HG03045 (cell line): ENCODE measurements around the gene CIAO3.
A peak's percentile ranks its signal among the peaks of the same experiment; 100 is the strongest.

ENCODE experiments used
- ATAC-seq: cut with Tn5 transposase; IDR thresholded peaks from one replicate; pipeline ENCODE4 v1.9.1; 2021; ENCODE audit warnings: mild to moderate bottlenecking, moderate library complexity; ENCODE audit not compliant: unreplicated experiment

Gene CIAO3

GRCh38 chr16:740764-741505 lies at the start of gene CIAO3:
Gene CIAO3, minus strand, starts transcription at chr16:740997. Its CDS starts 12 bp downstream, at chr16:740985.
- ATAC-seq, result peak; percentile 68

DNA sequence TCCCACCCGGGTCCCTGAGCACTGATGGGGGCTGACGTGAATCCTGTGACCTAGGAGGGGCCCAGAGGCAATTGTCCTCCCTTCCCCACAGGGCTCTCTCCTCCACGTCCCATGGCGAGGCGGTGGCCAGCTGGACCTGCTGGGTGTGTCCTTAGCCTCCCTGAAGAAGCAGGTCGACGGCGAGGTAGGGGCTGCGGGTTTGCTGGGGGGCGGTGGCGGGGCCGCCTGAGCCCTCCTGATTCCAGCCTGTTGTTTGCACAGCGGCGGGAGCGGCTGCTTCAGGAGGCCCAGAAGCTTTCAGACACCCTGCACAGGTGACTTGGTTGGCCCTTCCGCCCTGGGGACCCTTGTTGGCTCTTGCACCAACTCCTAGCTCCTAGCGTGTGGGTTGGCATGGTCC lies 49.3 kb upstream of the CIAO3 start:
- ATAC-seq, result no peak

GRCh38 chr16:789191-789850 lies 48.5 kb upstream of the CIAO3 start:
- ATAC-seq, result no peak

DNA sequence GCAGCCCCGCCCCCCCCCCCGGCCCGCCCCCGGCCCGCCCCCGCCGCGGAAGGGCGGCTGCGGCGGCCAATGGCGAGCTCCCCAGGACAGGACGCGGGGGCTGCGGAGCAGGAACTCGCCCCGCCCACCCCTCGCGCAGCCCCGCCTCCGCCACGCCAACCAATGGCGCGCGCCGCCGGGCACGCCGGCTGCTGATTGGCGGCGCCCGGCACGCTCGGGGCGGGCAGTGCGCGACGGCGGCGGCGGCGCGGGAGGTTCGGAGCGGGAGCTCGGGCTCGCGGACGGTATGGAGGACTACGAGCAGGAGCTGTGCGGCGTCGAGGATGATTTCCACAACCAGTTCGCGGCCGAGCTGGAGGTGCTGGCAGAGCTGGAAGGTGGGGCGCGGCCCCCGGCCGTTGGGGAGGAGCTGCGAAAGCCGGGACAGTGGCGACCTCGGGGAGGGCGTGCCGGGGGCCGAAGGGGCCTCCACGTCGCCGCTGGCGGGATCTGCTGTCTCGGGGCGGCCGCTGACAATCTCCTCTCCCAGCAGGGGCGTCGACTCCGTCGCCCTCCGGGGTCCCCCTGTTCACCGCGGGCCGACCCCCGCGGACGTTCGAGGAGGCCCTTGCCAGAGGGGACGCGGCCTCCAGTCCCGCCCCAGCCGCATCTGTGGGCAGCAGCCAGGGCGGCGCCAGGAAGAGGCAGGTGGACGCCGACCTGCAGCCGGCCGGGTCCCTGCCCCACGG lies 47.8 kb upstream of the CIAO3 start, which contains the start of gene CHTF18:
Gene CHTF18 (plus strand): TSS at position 222 of the 728 bp plus-strand sequence. CDS start 65 bp downstream, at position 287.
- ATAC-seq, result peak; percentile 66

DNA sequence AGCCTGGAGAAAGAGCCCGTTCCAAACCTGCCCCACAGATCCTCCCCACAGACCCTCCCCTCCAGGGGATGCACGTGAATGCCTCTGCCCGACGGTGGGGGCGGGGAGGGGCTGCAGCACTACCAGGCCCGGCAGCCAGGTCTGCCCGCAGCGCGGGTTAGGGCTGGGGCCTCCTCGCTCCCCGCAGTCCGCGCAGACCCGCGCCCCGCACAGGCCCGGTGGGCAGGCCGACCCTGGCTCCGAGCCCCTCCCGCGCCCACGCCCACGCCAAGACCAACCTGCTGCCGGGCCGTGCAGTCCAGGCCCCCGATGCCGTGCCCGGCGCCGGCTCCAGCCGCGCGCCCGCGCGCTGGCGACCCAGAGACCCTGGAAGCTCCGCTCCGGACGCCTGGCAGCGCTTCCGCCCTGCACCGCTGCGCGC lies 47.2 kb upstream of the CIAO3 start, which contains the start of gene RPUSD1:
Gene RPUSD1 (minus strand): TSS at position 404 of the 421 bp plus-strand sequence. CDS start 644 bp downstream, outside the sequence.
- ATAC-seq, result no peak

DNA sequence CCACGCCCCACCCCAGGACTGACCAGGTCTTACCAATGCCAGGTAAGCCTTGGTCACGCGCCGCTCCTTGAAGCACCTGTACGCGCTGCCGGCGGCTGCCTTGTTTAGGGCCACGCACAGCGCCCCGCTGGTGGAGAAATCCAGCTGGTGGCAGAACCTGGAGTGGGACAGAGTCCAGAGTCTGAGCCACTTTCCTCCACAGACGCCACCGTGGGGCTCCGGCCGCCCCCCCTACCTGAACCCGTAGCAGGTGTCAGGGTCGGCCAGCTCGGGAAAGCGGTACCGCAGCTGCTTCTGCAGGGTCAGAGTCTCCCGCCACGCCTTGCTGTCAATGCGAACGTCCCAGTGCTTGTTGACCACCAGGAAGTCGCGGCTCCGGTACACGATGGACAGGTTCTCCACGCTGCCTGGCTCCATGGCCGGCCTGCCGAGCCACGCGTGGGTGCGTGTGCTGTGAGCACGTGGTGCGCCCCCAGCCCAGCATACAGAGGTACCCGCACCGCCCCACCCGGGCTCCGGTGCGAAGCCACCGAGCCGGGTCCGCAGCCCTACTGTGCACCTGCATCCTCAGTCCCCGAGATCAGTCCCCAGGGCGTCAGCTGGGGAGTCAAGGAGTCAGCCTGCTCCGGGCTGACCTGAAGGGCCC lies 46.6 kb upstream of the CIAO3 start:
- ATAC-seq, result no peak

GRCh38 chr16:785563-786535 lies 45.1 kb upstream of the CIAO3 start:
- no peak for ATAC-seq

DNA sequence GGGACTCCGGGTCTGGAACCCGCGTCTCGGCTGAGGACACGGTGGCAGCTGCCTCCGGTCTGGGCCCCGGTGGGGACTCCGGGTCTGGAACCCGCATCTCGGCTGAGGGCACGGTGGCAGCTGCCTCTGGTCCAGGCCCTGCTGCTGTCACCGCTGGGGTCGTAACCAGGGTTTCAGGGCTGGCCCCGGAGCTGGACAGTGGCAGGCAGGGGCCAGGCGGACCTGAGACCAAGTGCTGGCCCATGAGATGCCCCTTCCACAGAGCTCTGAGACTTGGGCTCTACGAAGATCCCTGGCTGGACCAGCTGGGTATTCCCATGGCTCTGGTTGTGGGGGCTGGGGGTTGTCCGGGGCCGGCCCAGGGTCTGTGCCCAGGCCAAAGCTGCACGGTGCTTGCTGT lies 43.6 kb upstream of the CIAO3 start:
- no peak for ATAC-seq

DNA sequence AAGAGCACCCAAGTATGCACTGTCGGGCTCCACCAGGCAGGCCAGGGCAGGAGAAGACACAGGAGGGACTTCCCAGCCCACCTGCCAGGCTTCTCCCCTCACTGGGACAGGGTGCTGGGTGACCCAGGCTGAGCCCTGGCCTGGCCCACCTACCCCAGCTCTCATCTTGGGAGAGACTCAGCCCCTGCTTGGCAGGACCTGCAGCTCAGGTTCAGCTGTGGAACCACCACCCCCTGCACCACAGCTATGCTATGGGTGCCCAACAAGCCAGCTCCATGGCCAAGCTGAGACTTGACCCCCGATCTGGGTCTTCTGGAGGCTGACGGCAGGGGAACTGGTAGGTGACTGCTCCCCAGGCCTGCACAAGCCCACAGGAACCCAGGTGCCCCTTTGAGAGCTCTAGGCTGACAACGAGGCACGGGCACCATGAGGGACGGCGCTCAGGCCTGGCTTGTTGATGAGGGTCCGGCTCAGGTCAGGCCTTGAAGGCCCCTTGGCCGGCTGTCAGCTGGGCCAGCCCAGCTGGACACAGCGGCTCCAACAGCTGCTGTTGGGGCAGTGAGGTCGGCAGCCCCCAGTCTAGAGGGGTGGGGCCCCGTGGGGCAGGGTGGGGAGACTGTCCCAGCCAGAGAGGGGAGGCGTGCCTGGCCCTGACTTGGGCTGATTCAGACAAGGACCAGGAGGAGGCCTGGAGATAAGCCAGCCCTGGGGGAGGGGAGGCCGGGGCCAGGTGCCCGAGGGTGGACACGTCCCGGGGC lies 42.8 kb upstream of the CIAO3 start:
- no peak for ATAC-seq

- ATAC-seq, result no peak
These were observed 42.1 kb upstream of the CIAO3 start for GRCh38 chr16:782766-783403.

DNA sequence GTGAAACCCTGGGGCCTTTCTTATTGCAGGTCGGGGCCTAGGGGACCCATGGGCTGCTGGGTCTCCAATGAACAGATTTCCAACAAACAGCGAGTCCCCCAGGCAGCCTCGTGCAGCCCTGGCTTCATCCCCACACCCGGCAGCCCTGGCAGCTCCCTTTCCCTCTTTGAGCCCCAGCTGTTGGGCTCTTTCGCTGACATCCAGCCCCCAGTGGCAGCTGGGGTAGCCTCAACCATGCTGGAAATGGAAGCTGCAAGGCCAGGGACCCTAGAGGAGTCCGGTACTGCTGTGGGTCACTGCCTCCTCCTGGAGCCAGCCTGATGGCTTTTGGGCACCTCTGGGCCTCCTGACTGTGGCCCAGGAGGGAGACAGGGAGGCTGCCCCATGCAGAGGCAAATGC lies 41.5 kb upstream of the CIAO3 start:
- ATAC-seq, result no peak

DNA sequence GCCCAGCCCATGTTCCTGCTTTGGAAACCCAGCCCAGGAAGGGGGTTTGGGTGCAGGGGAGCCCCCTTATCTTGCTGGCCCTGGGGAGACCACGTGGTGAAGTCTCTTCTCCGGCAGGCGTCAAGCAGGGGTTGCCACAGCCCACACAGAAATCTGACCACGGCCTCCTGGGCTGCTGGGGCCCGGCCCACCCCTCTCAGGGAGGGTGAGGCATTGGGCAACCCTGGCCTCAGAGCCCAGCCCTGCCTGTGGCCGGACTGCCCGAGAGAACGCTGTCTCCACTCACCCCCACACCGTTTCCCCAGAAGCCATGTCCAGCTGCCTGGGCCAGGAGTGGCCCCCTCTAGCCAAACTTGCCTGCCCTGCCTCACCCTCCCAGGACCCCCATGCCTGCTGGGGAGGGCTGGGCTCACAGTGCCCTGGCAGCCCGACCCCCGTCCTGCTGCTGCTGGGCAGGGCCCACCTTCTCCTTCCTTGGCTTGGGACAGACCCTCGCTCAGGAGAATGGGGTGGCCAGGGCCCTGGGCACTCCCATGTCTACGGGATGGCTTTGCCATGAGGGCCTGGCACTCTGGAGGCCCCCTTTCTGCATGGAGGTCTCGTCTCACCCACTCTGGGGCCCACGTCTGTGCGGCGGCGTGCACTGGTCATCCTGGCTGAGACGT lies 40.7 kb upstream of the CIAO3 start:
- ATAC-seq, result no peak

- no peak for ATAC-seq
These were observed 39.5 kb upstream of the CIAO3 start for GRCh38 chr16:780296-780695.

- ATAC-seq, result no peak
These were observed 38.8 kb upstream of the CIAO3 start for GRCh38 chr16:779561-779960.

DNA sequence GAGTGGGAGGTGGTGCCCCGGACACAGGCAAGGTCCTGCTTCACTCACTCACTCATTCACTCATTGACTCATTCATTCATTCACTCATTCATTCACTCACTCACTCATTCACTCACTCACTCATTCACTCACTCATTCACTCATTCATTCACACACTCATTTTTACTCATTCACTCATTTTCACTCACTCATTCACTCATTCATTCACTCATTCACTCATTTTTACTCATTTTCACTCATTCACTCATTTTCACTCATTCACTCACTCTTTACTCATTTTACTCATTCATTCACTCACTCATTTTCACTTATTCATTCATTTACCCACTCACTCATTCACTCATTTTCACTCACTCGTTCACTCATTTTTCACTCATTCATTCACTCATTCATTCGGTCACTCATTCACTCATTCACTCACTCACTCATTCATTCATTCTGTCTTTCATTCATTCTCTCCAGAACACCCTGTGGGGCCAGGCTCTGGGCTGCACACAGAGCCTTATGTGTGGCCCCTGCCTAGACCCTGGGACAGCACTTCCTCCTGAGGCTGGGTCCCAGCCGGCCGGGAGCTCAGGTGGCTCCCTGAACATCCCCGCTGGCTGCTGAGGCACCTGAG lies 38.2 kb upstream of the CIAO3 start:
- no peak for ATAC-seq

GRCh38 chr16:778447-778846 lies 37.6 kb upstream of the CIAO3 start:
- ATAC-seq, result no peak

GRCh38 chr16:777826-778225 lies 37.0 kb upstream of the CIAO3 start:
- no peak for ATAC-seq

DNA sequence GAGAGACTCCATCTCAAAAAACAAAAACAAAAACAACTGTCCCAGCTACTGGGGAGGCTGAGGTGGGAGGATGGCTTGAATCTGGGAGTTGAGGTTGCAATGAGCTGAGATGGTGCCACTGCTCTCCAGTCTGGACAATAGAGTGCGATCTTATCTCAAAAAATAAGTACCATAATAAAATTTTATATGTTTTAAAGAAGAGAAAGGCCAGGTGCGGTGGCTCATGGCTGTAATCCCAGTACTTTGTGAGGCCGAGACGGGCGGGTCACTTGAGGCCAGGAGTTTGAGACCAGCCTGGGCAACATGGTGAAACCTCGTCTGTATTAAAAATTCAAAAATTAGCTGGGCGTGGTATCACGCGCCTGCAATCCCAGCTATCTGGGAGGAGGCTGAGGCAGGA lies 36.0 kb upstream of the CIAO3 start:
- ATAC-seq, result no peak
